ES-I3 (cell line): ENCODE measurements around the gene COL8A2.
A peak's percentile ranks its signal among the peaks of the same experiment; 100 is the strongest.

ENCODE experiments used
- H3K36me3 ChIP-seq: 2 replicates; pipeline ENCODE4 v1.6.1; 2013; ENCODE audit warnings: mild to moderate bottlenecking, low read length, control low read depth, moderate library complexity; ENCODE audit not compliant: insufficient read depth
- H3K4me1 ChIP-seq: 2 replicates; pipeline ENCODE4 v1.6.1; 2013; ENCODE audit warnings: mild to moderate bottlenecking, control low read depth, low read length; ENCODE audit not compliant: insufficient read depth
- H3K9ac ChIP-seq: 2 replicates; pipeline ENCODE4 v1.6.1; 2013; ENCODE audit warnings: low read depth, mild to moderate bottlenecking, low read length, moderate library complexity
- H3K9me3 ChIP-seq: 2 replicates; pipeline ENCODE4 v1.6.1; 2013; ENCODE audit warnings: mild to moderate bottlenecking, low read length, moderate library complexity; ENCODE audit not compliant: control insufficient read depth, insufficient read depth

COL8A2 gene

GRCh38 chr1:36153476-36153875, 28.5 kb upstream of the COL8A2 start:
- Histone ChIP-seq H3K4me1 (peaks cover 26% of the 10 kb centered on the region), H3K9ac (no peak overlapping the region), H3K9me3 (no peaks in the 10 kb centered on the region), H3K36me3 (no peaks in the 10 kb centered on the region)

GRCh38 chr1:36151845-36152203, 26.8 kb upstream of the COL8A2 start:
- Histone ChIP-seq H3K4me1 (peaks cover 26% of the 10 kb centered on the region), H3K36me3 (no peaks in the 10 kb centered on the region), H3K9ac (no peak overlapping the region), H3K9me3 (no peaks in the 10 kb centered on the region)

DNA sequence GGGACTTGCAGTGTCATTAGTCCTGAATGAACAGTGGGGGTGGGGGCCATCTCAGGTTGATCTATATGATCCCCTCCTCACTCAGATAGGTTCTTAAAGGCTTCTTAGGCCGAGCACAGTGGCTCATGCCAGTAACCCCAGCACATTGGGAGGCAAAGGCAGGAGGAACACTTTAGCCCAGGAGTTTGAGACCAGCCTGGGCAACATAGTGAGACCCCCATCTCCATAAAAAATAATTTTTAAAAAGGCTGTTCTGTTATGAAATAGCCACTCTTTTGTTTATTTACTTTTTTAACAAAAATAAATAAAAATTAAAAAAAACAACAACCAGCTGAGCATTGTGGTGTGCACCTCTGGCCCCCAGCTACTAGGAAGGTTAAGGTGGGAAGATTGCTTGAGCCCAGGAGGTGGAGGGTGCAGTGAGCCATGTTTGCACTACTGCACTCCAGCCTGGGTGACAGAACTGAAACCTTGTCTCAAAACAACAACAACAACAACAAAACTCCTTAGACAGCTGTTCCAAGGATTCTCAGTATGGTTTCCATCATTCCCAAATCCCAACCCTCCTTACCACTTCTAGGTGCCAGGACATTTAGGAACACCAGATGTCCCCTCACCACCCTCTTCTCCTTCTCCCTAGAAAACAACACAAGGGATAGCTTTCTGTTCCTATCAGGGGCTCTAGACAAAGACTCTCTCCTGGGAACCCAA, 26.3 kb upstream of the COL8A2 start:
- Histone ChIP-seq H3K9ac (peak overlapping the region; percentile 20; the same call in 1 of the 2 replicates), H3K36me3 (no peaks in the 10 kb centered on the region), H3K4me1 (peaks cover 26% of the 10 kb centered on the region), H3K9me3 (no peaks in the 10 kb centered on the region)

DNA sequence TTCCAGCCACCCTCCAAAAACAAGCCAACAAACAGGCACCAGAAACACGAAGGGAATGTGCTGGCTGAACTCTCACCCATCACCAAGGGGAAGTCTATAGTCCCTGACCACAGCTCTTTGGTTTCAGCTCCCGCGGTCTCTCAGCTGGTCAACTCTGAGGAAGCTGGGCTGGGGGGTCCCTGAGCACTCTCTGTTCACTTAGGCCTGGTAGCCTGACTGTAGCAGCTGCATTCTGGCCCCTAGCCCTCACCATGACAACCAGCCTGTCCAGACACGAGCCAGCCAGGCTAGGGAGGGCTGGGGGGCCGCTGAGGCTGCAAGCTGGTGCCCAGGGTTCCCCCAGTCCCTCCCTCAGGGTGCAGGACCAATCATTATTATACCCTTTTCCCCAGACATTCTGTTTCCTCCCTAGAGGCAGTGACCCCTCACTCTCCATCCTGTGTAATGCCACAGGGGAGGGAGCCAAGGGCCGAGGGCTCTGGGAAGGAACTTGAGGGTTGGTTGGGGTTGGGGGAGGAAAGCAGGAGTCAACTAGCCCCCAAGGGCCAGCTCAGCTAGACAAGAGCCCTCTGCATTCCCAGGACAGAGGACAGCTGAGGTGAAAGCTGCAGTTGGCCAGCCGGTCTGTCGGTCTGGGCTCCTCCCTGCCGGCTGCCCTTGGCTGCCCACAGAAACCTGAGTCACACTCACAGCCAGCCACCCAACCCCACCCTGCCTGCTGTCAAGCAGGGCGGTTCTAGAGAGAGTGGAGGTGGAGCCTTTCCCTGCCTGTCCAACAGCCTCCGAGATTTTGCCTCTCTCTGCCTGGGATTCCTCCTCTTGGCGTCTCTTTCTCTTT, 25.5 kb upstream of the COL8A2 start:
- H3K4me1 ChIP-seq: peaks cover 26% of the 10 kb centered on the region

DNA sequence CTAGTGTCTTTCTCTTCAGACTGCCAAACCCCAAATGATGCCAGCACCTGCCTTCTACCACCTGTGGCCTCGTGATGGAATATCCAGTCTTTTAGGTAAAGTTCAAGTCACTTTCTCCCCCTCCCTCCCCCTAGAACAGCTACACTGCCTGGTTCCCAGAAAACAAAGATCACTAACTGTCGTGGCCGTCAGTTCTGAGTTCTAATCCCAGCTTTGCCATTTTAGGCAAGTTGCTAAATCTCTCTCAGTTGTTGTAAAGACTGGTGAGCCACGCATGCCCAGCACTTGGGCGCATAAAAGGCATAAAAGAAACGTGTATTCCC, 24.9 kb upstream of the COL8A2 start:
- no peaks in the 10 kb centered on the region for H3K9me3 ChIP-seq
- H3K9ac ChIP-seq: peak overlapping the region; percentile 20; the same call in 1 of the 2 replicates
- H3K36me3 ChIP-seq: no peaks in the 10 kb centered on the region
- H3K4me1 ChIP-seq: peaks cover 24% of the 10 kb centered on the region

More for the DNA sequence above, 25.5 kb upstream of the COL8A2 start:
- Histone ChIP-seq H3K36me3 (no peaks in the 10 kb centered on the region), H3K9me3 (no peaks in the 10 kb centered on the region), H3K9ac (peak overlapping the region; percentile 20; the same call in 1 of the 2 replicates)

GRCh38 chr1:36149237-36149972, 24.4 kb upstream of the COL8A2 start, which contains the start of gene TRAPPC3:
TSS of gene TRAPPC3 (minus strand) at chr1:36149486. CDS start at chr1:36149378, 108 bp downstream.
- Histone ChIP-seq H3K9ac (peak within 1 kb of the TSS; percentile 94), H3K9me3 (no peaks in the 10 kb centered on the region), H3K36me3 (no peaks in the 10 kb centered on the region), H3K4me1 (peaks cover 20% of the 10 kb centered on the region)

DNA sequence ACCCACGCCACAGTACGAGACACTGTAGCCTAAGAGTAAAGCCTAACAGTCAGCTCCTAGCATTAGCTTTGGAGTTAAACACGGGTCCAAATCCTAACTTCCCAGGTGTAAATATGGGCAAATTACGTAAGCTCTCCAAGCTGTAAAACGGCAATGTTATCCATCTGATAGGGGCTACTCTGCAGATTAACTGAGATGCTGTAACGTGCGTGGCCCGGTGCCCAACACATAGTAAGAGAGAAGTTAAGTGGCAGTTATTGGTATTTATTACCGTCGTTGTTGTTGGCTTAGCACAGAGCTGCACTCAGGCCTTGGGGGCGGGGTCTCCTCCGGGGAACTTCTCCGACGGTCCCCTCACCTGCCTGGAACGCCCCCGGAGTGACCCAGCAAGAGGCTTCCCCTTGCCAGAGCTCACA, 23.8 kb upstream of the COL8A2 start:
- Histone ChIP-seq H3K4me1 (peaks cover 20% of the 10 kb centered on the region), H3K9ac (peak overlapping the region; percentile 94), H3K36me3 (no peaks in the 10 kb centered on the region)

DNA sequence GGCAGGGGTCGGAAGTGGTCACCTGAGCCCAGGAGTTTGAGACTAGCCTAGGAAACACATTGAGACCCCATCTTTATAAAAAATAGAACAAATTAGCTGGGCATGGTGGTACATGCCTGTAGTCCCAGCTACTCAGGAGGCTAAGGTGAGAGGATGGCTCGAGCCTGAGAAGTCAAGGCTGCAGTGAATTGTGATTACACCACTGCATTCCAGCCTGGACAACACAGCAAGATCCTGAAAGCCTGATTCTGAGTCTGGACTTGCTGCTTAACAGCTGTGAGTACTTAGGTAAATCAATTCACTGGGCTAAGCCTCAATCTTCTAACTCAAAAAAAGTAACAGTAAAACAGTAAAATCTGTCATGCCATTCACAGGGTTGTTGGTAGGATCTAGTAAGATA, 19.4 kb upstream of the COL8A2 start:
- no peaks in the 10 kb centered on the region; the same call in 1 of the 2 replicates for H3K36me3 ChIP-seq
- no peaks in the 10 kb centered on the region for H3K9me3 ChIP-seq
- H3K4me1 ChIP-seq: no peaks in the 10 kb centered on the region; the same call in 1 of the 2 replicates
- no peak overlapping the region for H3K9ac ChIP-seq

More for the DNA sequence above, 23.8 kb upstream of the COL8A2 start:
- H3K9me3 ChIP-seq: no peaks in the 10 kb centered on the region

DNA sequence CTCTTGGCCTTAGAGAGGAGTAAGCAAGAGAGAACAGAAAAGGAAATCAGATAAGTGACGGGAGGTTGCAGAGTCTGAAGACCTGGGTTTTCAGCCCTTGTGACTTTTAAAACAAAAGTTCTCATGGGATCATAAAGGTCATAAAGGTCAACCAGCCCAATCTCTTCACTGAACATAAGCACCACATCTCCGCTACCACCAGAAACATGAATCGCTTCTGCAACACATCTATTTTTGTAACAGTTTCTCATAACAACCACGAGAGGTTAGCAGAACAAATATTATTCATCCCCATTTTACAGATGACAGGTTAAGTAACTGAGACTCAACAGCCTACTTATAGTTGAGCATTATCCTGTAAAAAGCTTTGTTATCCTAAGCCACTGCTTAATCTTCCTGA, 18.4 kb upstream of the COL8A2 start:
- no peak overlapping the region for H3K9ac ChIP-seq
- no peaks in the 10 kb centered on the region; the same call in 1 of the 2 replicates for H3K36me3 ChIP-seq
- no peaks in the 10 kb centered on the region; the same call in 1 of the 2 replicates for H3K4me1 ChIP-seq
- no peaks in the 10 kb centered on the region for H3K9me3 ChIP-seq

DNA sequence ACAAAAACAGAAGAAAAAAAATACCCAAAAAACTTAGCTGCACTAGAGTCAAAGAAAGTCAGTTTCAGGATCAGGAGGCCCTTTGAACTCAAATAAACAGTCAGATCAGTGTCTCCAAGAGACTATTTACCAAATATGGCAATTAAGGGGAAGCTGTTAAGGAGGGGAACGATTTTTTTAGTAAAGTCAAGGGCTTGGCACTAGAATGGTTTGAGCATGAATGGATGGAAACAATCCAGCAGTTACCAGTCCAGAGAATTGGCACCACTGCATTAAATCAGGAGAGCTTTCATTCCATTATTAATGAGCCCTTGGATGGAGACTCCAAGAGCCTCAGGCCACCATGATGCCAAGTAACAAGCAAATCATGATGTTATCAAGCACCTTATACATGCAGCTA, 17.1 kb upstream of the COL8A2 start:
- H3K9me3 ChIP-seq: no peaks in the 10 kb centered on the region
- no peaks in the 10 kb centered on the region; the same call in 1 of the 2 replicates for H3K36me3 ChIP-seq
- H3K4me1 ChIP-seq: no peaks in the 10 kb centered on the region
- no peak overlapping the region for H3K9ac ChIP-seq

DNA sequence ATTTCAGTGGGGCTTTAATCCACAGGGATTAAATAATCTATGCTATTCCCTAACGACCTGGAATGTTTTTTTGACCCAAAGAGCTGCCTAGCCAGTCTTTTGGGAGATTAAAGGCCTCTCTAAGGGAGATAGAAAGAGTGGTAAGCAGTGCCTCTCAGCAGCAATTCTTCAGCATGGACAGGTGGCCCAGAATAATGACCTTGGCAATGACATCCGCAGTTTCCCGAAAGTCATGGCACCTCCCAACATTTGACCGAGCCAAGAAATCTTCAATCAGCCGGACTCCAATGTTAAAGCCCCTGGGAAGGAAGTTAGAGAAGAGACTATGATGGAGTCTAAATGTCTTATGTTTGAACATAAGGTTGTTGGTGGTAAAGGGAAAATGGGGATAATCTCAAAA, 14.5 kb upstream of the COL8A2 start:
- peaks cover 4% of the 10 kb centered on the region; the same call in 1 of the 2 replicates for H3K4me1 ChIP-seq
- H3K9me3 ChIP-seq: no peaks in the 10 kb centered on the region
- no peak overlapping the region for H3K9ac ChIP-seq
- no peaks in the 10 kb centered on the region; the same call in 1 of the 2 replicates for H3K36me3 ChIP-seq

- Histone ChIP-seq H3K4me1 (peaks cover 15% of the 10 kb centered on the region; the same call in 1 of the 2 replicates), H3K9ac (no peak overlapping the region), H3K9me3 (no peaks in the 10 kb centered on the region), H3K36me3 (no peaks in the 10 kb centered on the region; the same call in 1 of the 2 replicates)
Measured at GRCh38 chr1:36137776-36138175, 12.8 kb upstream of the COL8A2 start.

GRCh38 chr1:36137226-36137625, 12.2 kb upstream of the COL8A2 start:
- no peak overlapping the region for H3K9ac ChIP-seq
- H3K36me3 ChIP-seq: no peaks in the 10 kb centered on the region; the same call in 1 of the 2 replicates

GRCh38 chr1:36136535-36136934, 11.5 kb upstream of the COL8A2 start:
- H3K9ac ChIP-seq: no peak overlapping the region
- H3K36me3 ChIP-seq: no peaks in the 10 kb centered on the region; the same call in 1 of the 2 replicates
- H3K4me1 ChIP-seq: peaks cover 15% of the 10 kb centered on the region; the same call in 1 of the 2 replicates
- H3K9me3 ChIP-seq: no peaks in the 10 kb centered on the region

More at GRCh38 chr1:36137226-36137625, 12.2 kb upstream of the COL8A2 start:
- peaks cover 15% of the 10 kb centered on the region; the same call in 1 of the 2 replicates for H3K4me1 ChIP-seq
- no peaks in the 10 kb centered on the region for H3K9me3 ChIP-seq
